GM10266 (cell line): Measurements from ENCODE around the gene AHRR.

Experiments used
- DNase-seq: peaks from one replicate; pipeline ENCODE4 v3.0.0; 2012; ENCODE audit errors: extremely low spot score
- CTCF ChIP-seq: IDR thresholded peaks from 2 replicates; pipeline ENCODE4 v1.5.1; 2012; ENCODE audit warnings: mild to moderate bottlenecking, low read depth; ENCODE audit not compliant: control insufficient read depth, insufficient read depth; ENCODE audit errors: missing control alignments

Gene AHRR

GRCh38 chr5:307306-307705, 14.2 kb upstream of the AHRR start:
- no peak for TF ChIP-seq CTCF
- DNase-seq: no peak

DNA sequence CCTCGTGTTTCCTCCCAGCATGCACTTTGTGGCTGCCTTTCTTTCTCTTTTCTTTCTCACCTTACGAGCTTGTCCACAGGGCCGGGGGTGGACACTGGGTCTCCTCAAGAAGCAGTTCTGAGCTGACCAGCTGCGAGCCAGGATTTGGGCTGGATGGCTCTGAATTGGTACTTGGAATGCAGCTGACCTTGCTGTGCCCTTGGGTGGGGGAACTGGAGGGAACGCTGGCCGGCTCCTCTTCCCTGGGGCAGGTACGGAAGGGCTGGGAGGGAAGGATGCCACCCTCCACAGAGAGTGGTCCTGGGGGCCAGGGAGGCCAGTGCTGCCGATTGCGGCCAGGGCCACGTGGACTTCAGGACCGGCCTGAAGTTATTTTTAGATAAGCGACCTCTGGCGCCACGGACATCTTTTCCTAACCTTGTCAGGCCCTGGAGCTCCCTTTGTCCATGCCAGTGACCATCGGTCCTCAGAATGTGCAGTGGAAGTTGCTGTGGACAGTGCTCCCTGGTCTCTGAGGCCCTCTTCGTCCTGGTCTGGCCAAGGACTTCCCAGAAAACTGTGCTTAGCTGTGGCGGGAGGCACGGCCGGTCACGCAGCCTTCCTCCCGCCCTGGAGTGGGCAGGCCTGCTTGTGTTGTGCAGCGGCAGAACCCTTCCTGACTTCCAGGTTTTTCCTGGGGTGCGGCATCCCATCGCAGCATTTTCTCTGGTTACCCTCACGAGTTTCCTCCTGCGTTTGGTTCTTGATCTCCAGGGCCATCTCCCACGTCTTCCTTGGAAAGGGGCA, 13.5 kb upstream of the AHRR start:
- DNase-seq: peak; percentile 13
- no peak for TF ChIP-seq CTCF

- peak; percentile 20 for DNase-seq
- TF ChIP-seq CTCF: no peak
These were observed 12.7 kb upstream of the AHRR start for GRCh38 chr5:308672-309271.

DNA sequence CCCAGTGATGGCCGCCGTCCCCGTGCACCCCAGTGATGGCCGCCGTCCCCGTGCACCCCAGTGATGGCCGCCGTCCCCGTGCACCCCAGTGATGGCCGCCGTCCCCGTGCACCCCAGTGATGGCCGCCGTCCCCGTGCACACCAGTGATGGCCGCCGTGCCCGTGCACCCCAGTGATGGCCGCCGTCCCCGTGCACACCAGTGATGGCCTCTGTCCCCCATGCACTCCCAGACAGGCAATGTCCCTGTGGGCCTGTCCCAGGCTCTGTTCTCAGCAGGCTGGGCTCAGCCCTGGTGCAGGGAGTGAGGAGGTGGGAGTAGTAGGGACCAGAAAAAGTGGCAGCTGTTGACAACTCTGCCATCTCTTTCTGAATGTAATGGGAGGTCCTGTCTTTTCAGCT, 11.7 kb upstream of the AHRR start:
- DNase-seq: peak; percentile 7

DNA sequence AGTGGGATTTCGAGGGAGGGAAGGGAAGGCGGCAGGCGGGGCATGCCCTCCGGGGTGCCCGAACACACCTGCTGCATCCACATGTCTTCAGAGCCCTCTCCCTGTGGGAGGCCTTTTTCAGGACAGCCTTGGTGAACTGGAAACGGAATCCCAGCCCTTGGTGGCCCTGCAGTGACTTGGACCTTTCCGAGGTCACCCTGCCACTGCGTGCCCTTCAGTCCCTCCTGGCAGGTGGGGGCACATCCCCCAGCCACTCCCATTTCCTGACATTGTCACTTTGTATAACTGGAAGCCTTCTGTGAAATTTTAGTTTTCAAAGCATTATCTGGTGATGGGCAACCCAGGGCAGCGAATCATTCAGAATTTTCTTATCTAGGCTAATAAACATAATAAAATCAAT, 11.0 kb upstream of the AHRR start:
- TF ChIP-seq CTCF: no peak

DNA sequence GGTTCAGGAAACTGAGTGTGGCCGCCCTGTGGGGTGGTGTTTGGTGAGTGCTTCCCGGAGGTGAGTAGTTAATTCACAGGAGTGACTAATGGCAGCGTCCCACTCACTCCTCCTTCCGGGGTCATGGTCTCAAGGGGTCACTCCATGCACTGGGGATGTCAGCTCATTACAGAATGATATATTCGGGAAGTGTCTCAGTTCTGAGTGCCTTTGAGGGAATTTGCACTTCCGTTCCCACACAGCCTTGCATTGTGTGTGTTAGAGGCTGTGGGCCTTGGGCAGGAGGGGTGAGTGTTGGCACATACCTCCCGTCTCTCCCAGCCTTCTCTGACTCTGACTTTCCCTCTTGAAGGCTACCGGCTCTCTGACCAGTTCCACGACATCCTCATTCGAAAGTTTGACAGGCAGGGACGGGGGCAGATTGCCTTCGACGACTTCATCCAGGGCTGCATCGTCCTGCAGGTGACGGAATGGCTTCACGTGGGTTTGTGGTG, 10.5 kb upstream of the AHRR start:
- DNase-seq: no peak
- no peak for TF ChIP-seq CTCF

More for the DNA sequence above, 11.0 kb upstream of the AHRR start:
- DNase-seq: peak; percentile 7

DNA sequence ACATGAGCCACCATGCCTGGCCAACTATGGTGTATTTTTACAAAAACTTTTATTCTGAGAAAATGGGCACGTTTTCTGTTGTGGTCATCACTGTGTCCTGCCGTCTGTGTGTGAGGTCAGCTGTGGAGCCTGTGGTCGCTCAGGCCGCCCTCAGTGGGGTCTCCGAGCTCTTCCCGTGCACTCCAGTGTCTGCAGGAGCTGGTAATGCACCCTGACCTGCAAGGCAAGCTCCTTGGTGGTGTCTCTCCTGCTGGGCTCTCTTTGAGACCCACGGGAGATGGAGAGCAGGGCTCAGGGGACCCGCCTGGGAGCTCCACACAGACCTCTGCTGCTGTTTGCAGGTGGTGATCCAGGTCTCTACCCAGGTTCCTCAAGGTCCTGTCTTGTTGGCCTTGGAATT, 9.6 kb upstream of the AHRR start:
- peak; percentile 17 for DNase-seq
- TF ChIP-seq CTCF: no peak
